GM21619 (cell line): ENCODE data around the gene ESRRB.

Source experiments
- ATAC-seq: cut with Tn5 transposase; IDR thresholded peaks from one replicate; pipeline ENCODE4 v1.9.1; 2021; ENCODE audit not compliant: unreplicated experiment

The ESRRB gene

DNA sequence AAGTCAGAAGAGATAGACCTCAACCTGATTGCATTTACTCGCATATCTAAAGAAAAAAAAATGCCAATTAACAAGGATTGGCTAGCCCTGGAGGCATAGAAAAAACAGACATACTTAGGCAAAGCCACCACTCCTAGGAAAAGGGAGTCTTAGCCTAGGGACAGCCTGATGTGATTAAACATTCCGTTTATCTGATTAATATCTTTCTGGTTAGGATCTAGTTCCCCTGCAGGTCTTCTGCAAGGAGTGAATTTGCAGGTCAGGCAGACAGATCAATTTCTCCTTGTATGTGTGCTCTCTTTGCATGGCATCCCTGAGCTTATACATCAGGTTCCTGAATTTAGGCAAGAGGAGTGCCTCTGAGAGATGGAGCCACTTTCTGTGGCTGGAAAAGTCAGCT, 70.5 kb downstream of the ESRRB start:
- ATAC-seq = no peak

DNA sequence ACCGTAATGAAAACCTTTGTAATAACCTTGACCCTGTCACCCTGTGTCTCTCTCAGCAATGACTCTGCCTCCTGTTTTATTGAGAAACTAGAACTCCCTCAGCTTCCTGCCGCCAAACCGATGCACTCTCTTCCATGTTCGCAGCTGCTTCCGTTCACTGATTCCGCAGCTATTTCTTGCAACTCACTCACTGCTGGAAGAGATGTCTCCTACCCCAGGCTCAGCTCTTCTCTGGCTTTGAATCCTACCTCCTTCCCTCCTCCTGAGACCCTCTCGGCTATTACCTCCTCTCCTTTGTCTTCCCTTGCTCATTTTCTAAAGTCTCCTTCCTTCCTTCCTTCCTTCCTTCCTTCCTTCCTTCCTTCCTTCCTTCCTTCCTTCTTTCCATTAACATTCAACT, 71.0 kb downstream of the ESRRB start:
- ATAC-seq = no peak

DNA sequence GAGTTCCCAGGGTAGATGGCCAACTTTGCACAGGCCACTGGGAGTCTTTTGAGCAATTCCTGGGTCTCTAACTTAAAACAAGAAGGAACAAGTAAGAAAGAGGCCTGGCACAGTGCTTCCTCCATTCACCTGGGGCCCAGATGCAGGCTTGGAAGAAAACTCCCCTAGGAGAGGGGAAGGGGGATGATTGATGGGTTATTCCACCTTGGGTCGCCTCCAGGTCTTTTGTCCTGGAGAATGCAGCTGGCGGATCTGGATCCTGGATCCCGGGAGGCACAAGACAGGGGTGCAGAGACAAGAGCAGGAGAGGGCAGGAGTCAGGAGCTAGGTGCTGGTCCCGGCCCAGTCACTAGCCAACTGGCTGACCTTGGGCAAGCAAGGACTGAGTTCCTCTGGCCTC, 74.5 kb downstream of the ESRRB start:
- no peak for ATAC-seq

DNA sequence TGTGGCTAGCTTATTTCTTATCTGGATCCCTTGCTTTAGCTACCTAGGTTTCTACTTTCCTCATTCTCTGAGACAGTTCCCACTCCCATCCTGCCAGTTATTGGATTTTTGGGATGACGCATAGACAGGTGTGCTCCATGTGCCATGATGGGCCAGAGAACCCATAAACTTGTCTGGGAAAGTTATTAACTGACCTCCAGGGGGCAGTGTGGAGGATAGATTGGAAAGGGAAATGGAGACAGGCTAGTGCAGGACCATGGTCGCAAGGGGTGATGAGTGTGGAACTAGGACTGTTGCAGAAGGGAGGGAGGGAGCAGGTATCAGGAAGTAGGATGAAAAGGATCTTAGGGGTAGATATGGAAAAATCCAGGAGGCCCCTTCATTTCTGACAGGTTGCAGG, 80.3 kb downstream of the ESRRB start:
- no peak for ATAC-seq

DNA sequence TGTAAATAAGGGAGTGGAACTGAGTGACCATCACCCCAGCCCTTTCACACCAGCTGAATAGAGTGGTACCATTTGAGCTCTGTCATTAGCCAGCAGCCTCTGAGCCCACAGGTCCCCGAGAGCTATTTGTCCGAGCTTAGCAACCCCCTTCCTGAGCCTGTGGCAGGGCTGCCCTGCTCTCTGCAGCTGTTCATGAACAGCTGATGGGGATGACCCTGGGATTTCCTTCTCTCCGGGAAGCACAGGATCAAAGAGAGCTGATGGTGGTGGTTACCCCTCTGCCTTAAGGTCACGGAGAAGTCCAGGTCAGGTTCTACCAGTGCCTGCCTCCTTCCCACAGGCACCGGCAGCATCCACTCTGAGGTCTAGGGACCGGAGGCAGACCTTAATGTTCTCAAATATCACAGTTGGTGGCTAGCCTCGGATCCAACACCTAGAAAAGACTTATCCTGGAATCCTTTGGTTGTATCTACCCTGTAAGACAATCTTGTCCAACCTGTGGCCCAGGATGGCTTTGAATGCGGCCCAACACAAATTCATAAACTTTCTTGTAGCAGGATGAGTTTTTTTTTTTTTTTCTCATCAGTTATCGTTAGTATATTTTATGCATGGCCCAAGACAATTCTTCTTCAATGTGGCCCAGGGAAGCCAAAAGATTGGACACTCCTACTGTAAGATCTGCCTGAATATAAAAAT, 81.1 kb downstream of the ESRRB start:
- no peak for ATAC-seq

DNA sequence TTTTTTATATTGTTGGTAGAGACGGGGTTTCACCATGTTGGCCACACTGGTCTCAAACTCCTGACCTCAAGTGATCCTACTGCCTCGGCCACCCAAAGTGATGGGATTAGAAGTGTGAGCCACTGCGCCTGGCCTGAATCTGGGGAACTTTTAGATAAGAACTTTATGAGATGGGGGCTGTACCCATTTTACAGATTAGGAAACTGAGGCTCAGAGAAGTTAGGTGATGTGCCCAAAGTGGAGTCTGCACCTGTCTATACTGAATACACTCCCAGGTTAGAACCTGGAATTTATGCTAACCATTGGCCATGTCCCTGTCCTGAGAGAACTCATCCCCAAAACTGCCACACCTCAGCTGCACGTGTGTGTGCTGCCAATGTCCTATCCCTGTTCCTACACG, 81.9 kb downstream of the ESRRB start:
- ATAC-seq = no peak

DNA sequence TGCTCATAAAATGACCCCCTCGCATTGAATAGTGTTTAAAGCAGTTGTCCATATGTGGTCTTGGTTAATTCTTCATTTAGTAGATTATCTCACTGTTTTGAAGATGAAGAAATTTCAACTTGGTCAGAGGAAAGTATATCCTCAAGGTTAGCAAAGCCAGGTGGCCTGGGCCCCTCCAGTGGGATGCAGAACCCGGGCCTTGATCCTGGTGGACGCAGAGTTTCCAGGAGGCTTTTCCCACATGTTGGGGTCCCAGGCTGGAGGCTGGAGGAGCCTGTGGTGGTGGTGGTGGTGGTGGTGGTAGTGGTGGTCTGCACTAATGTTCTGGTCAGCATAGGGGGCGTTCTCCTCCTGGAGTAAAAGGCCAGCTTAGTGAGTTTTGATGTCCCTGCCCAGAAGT, 85.9 kb downstream of the ESRRB start:
- ATAC-seq = no peak

GRCh38 chr14:76462330-76462729, 86.4 kb downstream of the ESRRB start:
- ATAC-seq = no peak

DNA sequence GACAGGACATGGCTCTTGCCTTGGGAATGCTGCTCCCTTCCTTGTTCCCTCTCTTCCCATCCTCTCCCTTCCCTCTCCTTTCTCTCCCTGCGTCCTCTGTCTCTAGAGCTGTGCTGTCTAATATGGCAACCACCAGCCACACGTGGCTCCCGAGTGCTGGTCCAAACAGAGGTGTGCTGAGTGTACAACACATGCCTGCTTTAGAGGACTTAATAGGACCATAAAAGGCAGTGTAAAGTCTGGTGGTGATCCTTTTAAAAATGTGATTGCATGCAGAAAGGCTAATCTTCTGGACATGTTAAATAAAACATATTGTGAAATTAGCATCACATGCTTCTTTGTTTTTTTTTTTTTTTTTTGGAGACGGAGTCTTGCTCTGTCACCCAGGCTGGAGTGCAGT, 87.2 kb downstream of the ESRRB start:
- no peak for ATAC-seq

- ATAC-seq = no peak
Observed at GRCh38 chr14:76464856-76465255, 88.9 kb downstream of the ESRRB start.

- ATAC-seq = no peak
Observed at GRCh38 chr14:76465664-76466063, 89.7 kb downstream of the ESRRB start.

DNA sequence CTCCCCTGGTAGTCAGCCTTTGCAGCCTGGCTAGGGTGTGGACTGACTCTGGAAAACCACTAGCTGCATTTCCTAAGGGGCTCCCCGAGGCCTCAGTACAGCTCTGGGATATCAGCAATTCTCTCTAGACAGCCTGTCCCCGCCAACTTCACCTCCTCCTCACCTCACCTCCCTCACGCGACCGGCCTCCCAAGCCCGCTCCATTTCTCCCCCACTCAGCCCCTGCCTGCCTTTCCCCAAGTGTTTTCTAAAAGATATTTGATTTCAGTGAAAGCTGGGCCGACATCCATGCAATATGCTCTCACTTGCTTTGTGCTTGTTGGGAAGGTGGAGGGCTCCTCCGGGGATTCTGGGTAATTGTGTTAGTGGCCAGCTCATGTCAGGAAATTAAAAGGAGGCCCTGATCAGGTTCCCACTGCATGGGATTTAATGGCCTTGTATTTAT, 91.8 kb downstream of the ESRRB start:
- no peak for ATAC-seq

- ATAC-seq = no peak
Observed at GRCh38 chr14:76472199-76472723, 96.3 kb downstream of the ESRRB start.

- no peak for ATAC-seq
Observed at GRCh38 chr14:76473481-76474263, 97.7 kb downstream of the ESRRB start.

DNA sequence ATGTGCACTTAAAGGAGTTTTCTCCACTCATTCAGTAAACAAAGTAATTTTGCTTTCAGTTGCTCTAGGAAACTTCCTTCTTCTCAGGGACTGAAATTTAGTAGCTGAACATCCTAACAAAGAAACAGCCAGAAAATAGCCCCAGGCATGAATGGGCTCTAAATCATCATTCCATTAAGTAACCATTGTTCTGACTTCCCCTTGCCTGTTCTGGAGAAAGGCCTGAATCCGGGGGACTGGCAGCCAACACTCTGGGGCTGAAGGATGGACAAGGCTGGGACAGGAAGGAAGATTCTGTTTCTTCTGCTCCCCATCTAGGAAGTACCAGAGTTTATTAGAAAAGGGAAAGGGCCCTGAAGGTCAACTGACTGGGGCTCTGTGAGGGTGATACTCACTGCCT, 104.5 kb downstream of the ESRRB start:
- no peak for ATAC-seq

DNA sequence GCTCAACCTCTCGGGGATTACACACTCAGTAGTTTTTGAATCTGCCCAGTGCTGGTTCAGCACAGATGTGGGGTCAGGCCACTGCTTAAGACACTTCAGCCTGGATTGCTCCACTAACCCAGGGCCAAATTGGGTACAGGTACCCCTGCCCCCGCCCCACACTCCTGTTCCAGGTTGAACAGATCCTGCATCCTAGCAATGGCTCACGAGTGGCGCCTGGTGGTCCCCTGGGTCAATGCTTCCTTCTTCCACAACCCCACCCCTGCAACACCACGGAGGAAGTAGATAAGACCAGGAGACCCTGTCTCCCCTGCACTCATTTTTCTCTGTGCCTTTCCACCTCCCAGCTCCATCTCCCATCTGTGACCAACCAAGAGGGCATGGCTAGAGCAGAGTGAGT, 108.4 kb downstream of the ESRRB start:
- no peak for ATAC-seq

- no peak for ATAC-seq
Observed at GRCh38 chr14:76486251-76486743, 110.4 kb downstream of the ESRRB start.

DNA sequence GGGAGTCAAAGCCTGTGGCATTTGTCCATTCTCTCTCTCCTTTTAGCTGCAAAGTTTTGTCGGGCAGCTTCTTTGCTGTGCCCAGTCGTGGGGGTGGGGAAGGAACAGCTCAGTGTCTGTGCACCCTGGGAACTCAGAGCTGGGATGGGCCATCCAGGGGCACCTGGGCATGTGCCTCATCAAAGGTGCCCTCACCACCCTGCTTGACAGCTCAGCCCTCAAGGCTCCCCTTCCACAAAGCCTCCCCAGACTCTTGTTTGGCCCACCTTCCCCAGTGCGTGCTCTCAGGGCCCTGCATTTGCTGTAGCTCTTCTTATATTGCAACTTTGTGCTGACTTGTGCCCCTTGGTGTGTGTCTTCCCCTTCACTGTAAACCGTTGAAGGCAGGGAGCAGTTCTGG, 112.6 kb downstream of the ESRRB start:
- no peak for ATAC-seq

DNA sequence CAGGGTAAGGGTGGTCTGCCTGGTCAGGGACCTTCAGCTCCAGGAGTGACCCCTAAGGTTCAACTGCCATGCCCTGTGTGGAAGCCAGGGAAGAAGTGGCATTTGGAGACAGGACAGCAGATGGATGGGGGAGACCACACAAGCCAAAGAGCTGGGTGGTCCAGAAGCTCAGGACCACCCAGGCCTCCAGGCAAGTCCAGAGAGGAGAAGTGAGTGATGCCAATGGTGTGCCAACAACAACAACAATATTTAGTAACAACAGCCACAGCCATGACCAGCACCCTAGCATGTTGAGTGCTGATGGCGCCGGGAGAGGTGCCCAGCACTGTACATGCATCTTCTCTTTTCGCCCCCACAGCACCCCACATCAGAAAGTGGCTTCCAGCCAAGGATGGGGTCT, 113.7 kb downstream of the ESRRB start:
- no peak for ATAC-seq

DNA sequence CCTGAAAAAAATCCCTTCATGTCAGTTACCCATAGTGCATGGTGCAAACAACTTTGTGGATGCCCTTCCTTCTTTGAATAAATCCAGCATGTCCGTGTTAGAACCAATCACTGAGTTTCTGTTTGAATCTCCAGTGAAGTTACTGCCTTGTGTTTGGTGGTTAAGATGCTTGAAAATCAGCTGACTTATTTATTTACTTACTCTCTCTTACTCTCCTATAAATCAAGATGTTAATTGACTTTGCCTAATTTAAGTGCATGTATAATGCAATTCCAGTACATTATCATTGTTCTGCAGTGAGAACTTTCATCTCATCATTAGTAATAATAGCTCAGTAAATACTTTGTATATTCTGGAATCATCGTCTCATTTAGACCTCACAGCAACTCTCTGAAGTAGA, 114.2 kb downstream of the ESRRB start:
- ATAC-seq = no peak

- ATAC-seq = no peak
Observed at GRCh38 chr14:76490735-76491134, 114.8 kb downstream of the ESRRB start.
